Activated B cell treated with CpG ODN at 0.5 μM for 24 hours (primary cell): Measurements from ENCODE around the gene THAP10. TPM values are rescaled to one million over a fixed set of nuclear protein-coding genes. Genes with fewer than 3 reads are reported as not detected.

Experiments
- total RNA-seq: library from RNA; stranded (reverse); gene quantifications from 2 replicates; pipeline ENCODE4 v1.2.3, GENCODE V29; 2022

The THAP10 gene
- total RNA-seq, 1 donor from 2014 or later: 0.27 TPM

Other genes starting within 250 kb of the THAP10 start
- 0.56 and 1.00 TPM in 2 replicates for gene UACA, start 128.9 kb downstream of the THAP10 start, total RNA-seq
- not detected in 2 replicates for gene LARP6, start 38.3 kb downstream of the THAP10 start, total RNA-seq
- gene LRRC49, start 393 bp upstream of the THAP10 start, total RNA-seq: 0.84 and 1.0 TPM in 2 replicates
- not detected in 2 replicates for gene THSD4, start 223.0 kb upstream of the THAP10 start, total RNA-seq